Omental fat pad (tissue), 4 donors: ENCODE measurements around the gene RCAN1. TPM values are rescaled to one million over a fixed set of nuclear protein-coding genes. Genes with fewer than 3 reads are reported as not detected.

Source experiments
- ATAC-seq: fragments of 150-250 bp; one replicate; pipeline ENCODE4 v1.9.1; 2016; ENCODE audit warnings: mild to moderate bottlenecking, moderate library complexity; ENCODE audit not compliant: low FRiP score
- DNase-seq: peaks from one replicate; pipeline ENCODE4 v3.0.0-alpha.2; 2019; ENCODE audit warnings: low spot score
- total RNA-seq, 4 donors: library from RNA; depleted of rRNA; stranded (reverse); fragments of >200 nt; gene quantifications; one replicate each; pipeline ENCODE4 v1.1.0, GENCODE V29; 2016
- TF ChIP-seq, protein P1 (sequence below), 3 donors: fragments of 450-650 bp; IDR thresholded peaks; one replicate each; pipeline ENCODE4 v1.5.1; 2016 to 2017; ENCODE audit warnings: antibody characterized with exemption in 3 of 3, mild to moderate bottlenecking in 3 of 3, moderate library complexity in 2 of 3

RCAN1 gene
- total RNA-seq, 4 donors from 2014 or later, result 62.6 to 73.5 (median 68.7) TPM

DNA sequence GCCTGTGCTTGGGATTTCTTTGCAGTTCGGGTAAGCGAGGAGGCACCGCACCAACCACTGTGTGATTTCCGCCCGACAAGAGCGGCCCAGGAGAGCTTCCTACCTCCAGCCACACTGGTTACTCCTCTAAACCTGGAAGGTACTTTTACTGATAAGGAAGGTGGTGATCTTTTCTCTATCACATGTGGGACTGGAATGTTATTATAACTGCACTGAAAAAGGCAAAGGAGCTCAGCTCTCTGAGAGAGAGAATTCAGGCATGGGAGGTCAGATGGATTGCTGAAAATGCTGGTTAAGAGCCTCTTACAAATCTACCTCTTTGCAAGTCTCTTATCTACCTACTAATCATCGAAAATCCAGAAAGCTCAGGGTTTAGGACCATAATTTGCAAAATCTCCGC lies 95.2 kb downstream of the RCAN1 start:
- DNase-seq (no peak), ATAC-seq (no peak)
- TF ChIP-seq, protein P1, sequence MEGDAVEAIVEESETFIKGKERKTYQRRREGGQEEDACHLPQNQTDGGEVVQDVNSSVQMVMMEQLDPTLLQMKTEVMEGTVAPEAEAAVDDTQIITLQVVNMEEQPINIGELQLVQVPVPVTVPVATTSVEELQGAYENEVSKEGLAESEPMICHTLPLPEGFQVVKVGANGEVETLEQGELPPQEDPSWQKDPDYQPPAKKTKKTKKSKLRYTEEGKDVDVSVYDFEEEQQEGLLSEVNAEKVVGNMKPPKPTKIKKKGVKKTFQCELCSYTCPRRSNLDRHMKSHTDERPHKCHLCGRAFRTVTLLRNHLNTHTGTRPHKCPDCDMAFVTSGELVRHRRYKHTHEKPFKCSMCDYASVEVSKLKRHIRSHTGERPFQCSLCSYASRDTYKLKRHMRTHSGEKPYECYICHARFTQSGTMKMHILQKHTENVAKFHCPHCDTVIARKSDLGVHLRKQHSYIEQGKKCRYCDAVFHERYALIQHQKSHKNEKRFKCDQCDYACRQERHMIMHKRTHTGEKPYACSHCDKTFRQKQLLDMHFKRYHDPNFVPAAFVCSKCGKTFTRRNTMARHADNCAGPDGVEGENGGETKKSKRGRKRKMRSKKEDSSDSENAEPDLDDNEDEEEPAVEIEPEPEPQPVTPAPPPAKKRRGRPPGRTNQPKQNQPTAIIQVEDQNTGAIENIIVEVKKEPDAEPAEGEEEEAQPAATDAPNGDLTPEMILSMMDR (IDR thresholded peaks at IDR 0.05), result no peak

- ATAC-seq, result no peak
- TF ChIP-seq, protein P1 (IDR thresholded peaks at IDR 0.05), result no peak
- no peak for DNase-seq
Measured at GRCh38 chr21:34519016-34519415, 95.9 kb downstream of the RCAN1 start.

GRCh38 chr21:34518301-34518700 lies 96.6 kb downstream of the RCAN1 start:
- TF ChIP-seq, protein P1 (IDR thresholded peaks at IDR 0.05), result no peak
- no peak for ATAC-seq
- no peak for DNase-seq

DNA sequence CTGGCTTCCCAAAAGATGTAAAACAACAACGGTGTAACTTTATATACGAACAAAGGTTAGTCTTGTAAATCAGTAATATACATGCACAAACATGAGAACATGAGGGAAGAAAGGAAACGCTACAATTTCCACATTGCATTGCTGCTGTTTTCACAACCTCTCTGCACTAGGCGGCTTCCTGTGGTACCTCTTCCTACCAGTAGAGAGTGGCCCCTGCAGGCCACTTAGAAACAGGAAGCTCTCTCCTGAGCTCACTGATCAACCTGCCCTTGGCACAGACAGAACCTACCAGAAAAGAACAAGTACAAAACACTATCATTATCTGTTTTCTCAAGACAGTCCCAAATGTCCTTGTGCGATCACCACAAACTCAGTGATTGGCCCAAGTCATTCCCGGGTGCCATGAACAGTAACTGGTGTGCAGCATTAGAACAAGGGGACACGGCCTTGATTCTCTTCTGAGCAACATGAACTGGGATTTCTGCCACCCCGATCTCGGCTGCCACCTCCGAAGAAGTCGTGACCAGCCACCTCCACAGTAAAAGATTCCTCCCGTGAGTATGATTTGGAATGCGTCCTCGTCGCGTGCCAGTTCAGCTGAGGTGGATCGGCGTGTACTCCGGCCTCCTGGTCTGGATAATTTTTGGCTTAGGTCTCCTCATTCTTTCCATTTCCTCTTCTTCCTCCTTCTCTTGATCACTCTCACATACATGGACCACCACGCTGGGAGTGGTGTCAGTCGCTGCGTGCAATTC lies 97.2 kb downstream of the RCAN1 start:
- DNase-seq (no peak), ATAC-seq (no peak)
- TF ChIP-seq, protein P1 (IDR thresholded peaks at IDR 0.05), result no peak

DNA sequence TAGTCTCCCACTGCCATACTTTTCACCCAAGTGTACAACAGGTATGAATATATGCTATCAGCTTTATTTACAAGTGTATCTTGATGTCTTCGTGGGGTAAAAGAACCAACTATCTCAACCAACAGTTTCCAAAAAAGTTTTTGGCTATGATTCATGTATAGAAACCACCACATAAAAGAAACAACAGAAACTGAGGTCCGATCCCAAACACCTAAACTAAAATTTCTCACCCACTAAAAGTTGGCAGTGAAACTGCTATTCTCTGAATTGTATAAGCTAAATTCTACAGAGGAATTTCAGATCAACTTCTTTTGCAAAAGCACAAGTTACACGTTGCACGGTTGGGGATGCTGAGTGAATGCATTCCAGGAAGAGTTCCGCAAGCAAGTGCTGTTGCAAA lies 97.9 kb downstream of the RCAN1 start:
- DNase-seq (no peak), ATAC-seq (no peak)
- TF ChIP-seq, protein P1 (IDR thresholded peaks at IDR 0.05), result no peak

DNA sequence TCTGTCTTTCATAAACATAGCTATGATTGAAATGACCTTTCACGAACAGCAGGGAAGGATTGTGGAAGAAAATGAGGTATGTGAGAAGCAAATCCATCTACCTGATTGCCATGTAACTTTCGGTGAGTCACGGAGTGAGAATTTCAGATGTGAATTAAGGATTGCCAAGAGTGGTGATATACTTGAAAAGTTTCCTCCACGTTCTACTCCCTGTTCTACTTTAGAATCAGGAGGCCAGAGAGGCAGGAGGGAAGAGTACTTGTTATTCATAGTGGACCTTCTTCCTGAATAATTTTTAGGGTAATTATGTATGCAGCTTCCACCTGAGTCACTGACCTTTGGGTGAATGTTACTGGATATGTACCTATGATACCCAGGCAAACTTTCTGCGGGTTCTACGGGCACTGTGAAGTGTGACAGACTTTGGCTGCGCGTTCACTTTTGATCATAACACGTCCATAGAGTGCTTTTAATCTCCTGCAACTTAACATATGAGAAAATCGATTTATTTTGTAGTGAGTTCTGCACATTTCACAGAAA lies 100.3 kb downstream of the RCAN1 start:
- peak; percentile 47 for ATAC-seq
- no peak for DNase-seq
- TF ChIP-seq, protein P1 (IDR thresholded peaks at IDR 0.05), result no peak

- TF ChIP-seq, protein P1 (IDR thresholded peaks at IDR 0.05), result no peak
- ATAC-seq, result no peak
- no peak for DNase-seq
Measured at GRCh38 chr21:34513129-34513675, 101.7 kb downstream of the RCAN1 start.
